ENCODE results near the gene GADD45B. TPM values are rescaled to one million over a fixed set of nuclear protein-coding genes. Genes with fewer than 3 reads are reported as not detected.
A peak's percentile ranks its signal among the peaks of the same experiment; 100 is the strongest.
"Not testable (repeated sequence)": the region's sequence is repeated elsewhere in the genome, so short reads cannot be mapped to it uniquely, and the experiment has no call there.

Gene GADD45B
- total RNA-seq, 1 donor from 2014 or later = 31.1 TPM

DNA sequence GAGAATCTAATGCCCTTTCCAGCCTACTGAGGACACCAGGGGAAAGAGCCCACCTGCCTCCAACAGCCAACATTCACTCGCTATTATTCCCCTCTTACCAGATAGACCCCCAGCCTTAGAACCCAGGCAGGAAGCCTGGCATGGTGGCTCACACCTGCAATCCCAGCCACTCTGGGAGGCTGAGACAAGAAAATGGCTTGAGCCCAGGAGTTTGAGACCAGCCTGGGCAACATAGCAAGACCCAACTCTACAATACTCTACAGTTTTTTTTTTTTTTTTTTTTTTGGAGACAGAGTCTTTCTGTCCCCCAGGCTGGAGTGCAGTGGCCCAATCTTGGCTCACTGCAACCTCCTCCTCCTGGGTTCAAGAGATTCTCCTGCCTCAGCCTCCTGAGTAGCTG lies 15.7 kb upstream of the GADD45B start:
- H3K27ac Mint-ChIP-seq = no peak overlapping the region
- TF ChIP-seq, protein P1, sequence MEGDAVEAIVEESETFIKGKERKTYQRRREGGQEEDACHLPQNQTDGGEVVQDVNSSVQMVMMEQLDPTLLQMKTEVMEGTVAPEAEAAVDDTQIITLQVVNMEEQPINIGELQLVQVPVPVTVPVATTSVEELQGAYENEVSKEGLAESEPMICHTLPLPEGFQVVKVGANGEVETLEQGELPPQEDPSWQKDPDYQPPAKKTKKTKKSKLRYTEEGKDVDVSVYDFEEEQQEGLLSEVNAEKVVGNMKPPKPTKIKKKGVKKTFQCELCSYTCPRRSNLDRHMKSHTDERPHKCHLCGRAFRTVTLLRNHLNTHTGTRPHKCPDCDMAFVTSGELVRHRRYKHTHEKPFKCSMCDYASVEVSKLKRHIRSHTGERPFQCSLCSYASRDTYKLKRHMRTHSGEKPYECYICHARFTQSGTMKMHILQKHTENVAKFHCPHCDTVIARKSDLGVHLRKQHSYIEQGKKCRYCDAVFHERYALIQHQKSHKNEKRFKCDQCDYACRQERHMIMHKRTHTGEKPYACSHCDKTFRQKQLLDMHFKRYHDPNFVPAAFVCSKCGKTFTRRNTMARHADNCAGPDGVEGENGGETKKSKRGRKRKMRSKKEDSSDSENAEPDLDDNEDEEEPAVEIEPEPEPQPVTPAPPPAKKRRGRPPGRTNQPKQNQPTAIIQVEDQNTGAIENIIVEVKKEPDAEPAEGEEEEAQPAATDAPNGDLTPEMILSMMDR (conservative IDR thresholded peaks at IDR 0.05) = no peak

DNA sequence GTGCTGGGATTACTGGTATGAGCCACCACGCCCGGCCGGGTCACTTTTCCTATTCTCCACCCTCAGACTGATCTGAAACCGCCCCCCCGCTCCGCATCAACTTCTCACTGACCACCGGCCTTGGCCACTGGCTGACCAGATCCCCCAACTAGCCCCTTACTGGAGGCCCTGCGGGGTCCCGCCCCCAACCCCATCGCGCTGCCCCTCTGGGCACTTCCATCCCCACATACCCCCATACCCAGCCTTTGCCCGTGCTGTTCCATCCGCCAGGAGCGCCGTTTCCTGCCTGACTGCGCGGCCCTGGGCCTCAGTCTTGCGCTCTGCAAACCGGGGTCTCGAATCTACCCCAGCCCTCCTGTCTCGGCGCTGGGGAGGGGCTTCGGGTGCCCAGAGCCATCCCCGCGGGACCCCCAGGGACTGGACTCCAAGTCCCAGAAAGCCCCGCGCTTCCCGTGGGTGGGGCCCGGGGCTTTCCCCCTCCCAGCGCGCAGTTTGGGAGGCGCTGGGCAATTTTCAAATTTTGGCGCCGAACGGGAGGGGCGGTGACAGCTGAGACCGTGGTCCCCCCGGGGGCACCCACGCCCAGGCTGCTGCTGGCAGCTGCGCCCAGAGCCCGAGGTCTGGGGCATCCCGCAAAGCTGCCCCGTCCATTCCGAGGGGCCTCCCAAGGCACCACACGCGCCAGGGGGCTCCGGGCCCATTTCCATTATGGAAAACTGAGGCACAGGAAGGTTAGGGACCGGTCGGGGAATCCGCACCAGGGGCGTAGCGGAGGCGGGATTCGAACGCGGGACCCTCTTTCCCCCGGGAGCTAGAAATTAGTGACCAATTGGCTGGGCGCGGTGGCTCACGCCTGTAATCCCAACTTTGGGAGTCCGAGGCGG lies 13.9 kb upstream of the GADD45B start:
- no peaks in the 10 kb centered on the region for H3K9me3 Mint-ChIP-seq
- H3K27ac Mint-ChIP-seq = peak overlapping the region; percentile 68
- DNase-seq (ENCODE audit: extremely low spot score, unreplicated experiment) = no peak
- H3K36me3 Mint-ChIP-seq = no peaks in the 10 kb centered on the region
- no peaks in the 10 kb centered on the region for H3K27me3 Mint-ChIP-seq
- peak overlapping the region; percentile 85 for H3K4me3 Mint-ChIP-seq
- peaks cover 11% of the 10 kb centered on the region for H3K4me1 Mint-ChIP-seq (ENCODE audit: unreplicated experiment)
- TF ChIP-seq, protein P1 (conservative IDR thresholded peaks at IDR 0.05) = no peak

More for the DNA sequence above, 15.7 kb upstream of the GADD45B start:
- Mint-ChIP-seq H3K9me3 (no peaks in the 10 kb centered on the region), H3K36me3 (no peaks in the 10 kb centered on the region), H3K27me3 (no peaks in the 10 kb centered on the region), H3K4me3 (no peak overlapping the region), H3K4me1 (ENCODE audit: unreplicated experiment) (peaks cover 12% of the 10 kb centered on the region)
- no peak for DNase-seq (ENCODE audit: extremely low spot score, unreplicated experiment)

DNA sequence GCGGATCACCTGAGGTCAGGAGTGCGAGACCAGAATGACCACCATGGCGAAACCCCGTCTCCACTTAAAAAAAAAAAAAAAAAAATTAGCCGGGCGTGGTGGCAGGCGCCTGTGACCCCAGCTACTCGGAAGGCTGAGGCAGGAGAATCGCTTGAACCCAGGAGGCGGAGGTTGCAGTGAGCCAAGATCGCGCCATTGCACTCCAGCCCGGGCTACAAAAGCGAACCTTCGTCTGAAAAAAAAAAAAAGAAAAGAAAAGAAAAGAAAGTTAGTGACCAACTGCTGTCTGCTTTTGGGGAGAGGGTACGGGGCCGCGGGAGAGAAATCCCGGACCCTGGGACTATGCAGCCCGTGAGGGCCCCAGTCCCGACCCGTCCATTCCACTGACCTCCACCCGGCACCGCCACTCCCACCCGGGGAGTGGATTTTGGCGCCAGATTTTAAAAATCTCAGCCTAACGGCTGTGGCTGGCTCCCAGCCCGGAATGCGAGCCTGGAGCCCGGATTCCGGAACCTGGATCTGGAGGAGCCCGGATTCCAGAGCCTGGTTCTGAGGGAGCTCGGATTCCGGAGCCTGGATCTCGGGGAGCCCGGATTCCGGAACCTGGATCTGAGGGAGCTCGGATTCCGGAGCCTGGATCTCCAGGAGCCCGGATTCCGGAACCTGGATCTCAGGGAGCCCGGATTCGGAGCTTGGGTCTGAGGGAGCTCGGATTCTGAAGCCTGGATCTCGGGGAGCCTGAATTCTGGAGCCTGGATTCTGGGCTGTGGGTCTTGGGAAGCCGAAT lies 13.1 kb upstream of the GADD45B start:
- Mint-ChIP-seq H3K4me1 (ENCODE audit: unreplicated experiment) (peaks cover 9% of the 10 kb centered on the region), H3K9me3 (no peaks in the 10 kb centered on the region), H3K27ac (peak overlapping the region; percentile 58), H3K4me3 (peak overlapping the region; percentile 77), H3K27me3 (no peaks in the 10 kb centered on the region), H3K36me3 (no peaks in the 10 kb centered on the region)
- DNase-seq (ENCODE audit: extremely low spot score, unreplicated experiment) = no peak
- TF ChIP-seq, protein P1 (conservative IDR thresholded peaks at IDR 0.05) = no peak

DNA sequence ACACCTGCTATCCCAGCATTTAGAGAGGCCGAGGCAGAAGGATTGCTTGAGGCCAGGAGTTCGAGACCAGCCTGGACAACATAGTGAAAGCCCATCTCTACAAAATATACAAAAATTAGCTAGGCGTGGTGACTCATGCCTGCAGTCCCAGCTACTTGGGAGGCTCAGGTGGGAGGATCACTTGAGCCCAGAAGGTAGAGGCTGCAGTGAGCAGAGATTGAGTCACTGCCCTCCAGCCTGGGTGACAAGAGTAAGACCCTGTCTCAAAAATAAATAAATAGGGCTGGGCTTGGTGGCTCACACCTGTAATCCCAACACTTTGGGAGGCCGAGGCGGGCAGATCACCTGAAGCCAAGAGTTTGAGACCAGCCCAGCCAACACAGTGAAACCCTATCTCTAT lies 12.2 kb upstream of the GADD45B start:
- DNase-seq (ENCODE audit: extremely low spot score, unreplicated experiment); H3K27ac Mint-ChIP-seq; H3K36me3 Mint-ChIP-seq; H3K4me3 Mint-ChIP-seq; H3K4me1 Mint-ChIP-seq (ENCODE audit: unreplicated experiment); H3K27me3 Mint-ChIP-seq; H3K9me3 Mint-ChIP-seq: not testable (repeated sequence)

DNA sequence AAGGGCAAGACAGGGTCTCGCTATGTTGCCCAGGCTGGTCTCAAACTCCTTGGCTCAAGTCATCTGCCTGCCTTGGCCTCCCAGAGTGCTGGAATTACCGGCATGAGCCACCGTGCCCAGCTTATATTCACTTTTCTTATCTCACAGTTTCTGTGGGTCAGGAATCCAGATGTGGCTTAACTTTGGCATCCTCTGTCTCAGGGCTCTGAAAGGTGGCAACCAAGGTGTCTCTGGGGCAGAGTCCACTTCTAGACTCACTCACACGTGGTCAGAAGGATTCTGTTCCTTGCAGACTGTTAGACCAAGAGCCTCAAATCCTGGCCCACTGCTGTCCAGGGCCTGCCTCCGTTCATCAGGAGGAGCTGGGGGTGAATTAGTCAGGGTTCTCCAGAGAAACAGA lies 11.5 kb upstream of the GADD45B start:
- Mint-ChIP-seq H3K4me3 (no peak overlapping the region), H3K27me3 (no peaks in the 10 kb centered on the region), H3K9me3 (no peaks in the 10 kb centered on the region), H3K4me1 (ENCODE audit: unreplicated experiment) (peaks cover 11% of the 10 kb centered on the region), H3K27ac (no peak overlapping the region), H3K36me3 (no peaks in the 10 kb centered on the region)
- TF ChIP-seq, protein P1 (conservative IDR thresholded peaks at IDR 0.05) = no peak
- DNase-seq (ENCODE audit: extremely low spot score, unreplicated experiment) = no peak

DNA sequence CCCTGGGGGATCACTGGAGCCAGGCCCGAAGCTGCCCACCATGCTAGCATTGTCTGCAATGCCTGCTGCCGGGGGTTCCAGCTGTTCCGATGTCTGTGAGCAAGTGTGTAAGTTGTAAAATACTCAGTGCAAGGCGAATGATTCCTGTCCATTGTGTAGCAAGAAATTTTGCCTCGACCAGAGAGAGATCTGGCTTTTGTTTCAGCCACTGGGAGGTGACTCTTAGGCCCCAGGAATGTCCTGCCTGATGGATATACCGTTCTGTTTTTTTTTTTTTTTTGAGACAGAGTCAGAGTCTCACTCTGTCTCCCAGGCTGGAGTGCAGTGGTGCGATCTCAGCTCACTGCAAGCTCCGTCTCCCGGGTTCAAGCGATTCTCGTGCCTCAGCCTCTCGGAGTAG lies 7.3 kb upstream of the GADD45B start:
- DNase-seq (ENCODE audit: extremely low spot score, unreplicated experiment) = no peak
- TF ChIP-seq, protein P1 (conservative IDR thresholded peaks at IDR 0.05) = no peak
- H3K27me3 Mint-ChIP-seq = no peaks in the 10 kb centered on the region
- H3K27ac Mint-ChIP-seq = no peak overlapping the region
- H3K4me1 Mint-ChIP-seq (ENCODE audit: unreplicated experiment) = peaks cover 5% of the 10 kb centered on the region
- H3K4me3 Mint-ChIP-seq = no peak overlapping the region
- no peaks in the 10 kb centered on the region for H3K9me3 Mint-ChIP-seq
- no peaks in the 10 kb centered on the region for H3K36me3 Mint-ChIP-seq
